K562 (cell line): ENCODE measurements around the gene CFAP54. TPM values are rescaled to one million over a fixed set of nuclear protein-coding genes. Genes with fewer than 3 reads are reported as not detected.

ENCODE experiments used
- ATAC-seq: fragments of 200-7000 bp; cut with Tn5 transposase; 3 replicates; pipeline ENCODE4 v1.9.1; 2020; ENCODE audit warnings: moderate library complexity
- BruUV-seq: library from RNA; stranded (reverse); fragments of 400-500 nt; replicated peaks from 2 replicates; lab custom pipeline; 2021; lab: Mats Ljungman, UMichigan
- CTCF ChIA-PET: fragments of 300-600 bp; formaldehyde crosslinking; extraction: SDS; loops from one replicate; lab custom pipeline; 2021; ENCODE audit warnings: low intra/inter-chr PET ratio; lab: Yijun Ruan, JAX
- POLR2A ChIA-PET: fragments of 300-600, 350-650 bp; sonication (Branson Sonifier 250); formaldehyde crosslinking; extraction: SDS; loops from one replicate; lab custom pipeline; 2021; ENCODE audit warnings: antibody characterized with exemption, inconsistent platforms; lab: Yijun Ruan, JAX
- DNase-seq, 4 experiments: peaks; one replicate each; pipeline versions ENCODE4 v3.0.0 to v3.0.0-alpha.2; 2011 to 2018; ENCODE audit warnings: low spot score in 3 of 4, mixed read lengths in 3 of 4; ENCODE audit errors: extremely low read depth in 1 of 4
- FAIRE-seq: peaks from 2 replicates; lab custom pipeline; 2011; peaks lifted over from hg19 to GRCh38; lab: Jason Lieb, UNC
- H2AFZ ChIP-seq: 2 replicates; pipeline ENCODE4 v1.6.0; 2011; ENCODE audit warnings: low read depth, low read length, control low read depth, inconsistent platforms
- H3K27ac ChIP-seq: fragments of 200-600 bp; 3 replicates; pipeline ENCODE4 v1.8.0; 2011; ENCODE audit warnings: low read depth, mild to moderate bottlenecking, control low read depth, inconsistent platforms, low read length, moderate library complexity, mixed read lengths; ENCODE audit errors: extremely low read depth
- H3K27me3 ChIP-seq, 2 experiments: fragments of 300-600 bp in 1 of 2; 2 replicates in 1 of 2; 3 replicates in 1 of 2; pipeline versions ENCODE4 v1.6.0 to v1.8.0; 2011; ENCODE audit warnings: inconsistent platforms in 2 of 2, low read length in 2 of 2, mild to moderate bottlenecking in 1 of 2, mixed read lengths in 1 of 2, moderate library complexity in 1 of 2; ENCODE audit not compliant: control insufficient read depth in 2 of 2, insufficient read depth in 2 of 2
- H3K36me3 ChIP-seq: fragments of 300-600 bp; 3 replicates; pipeline ENCODE4 v1.8.0; 2011; ENCODE audit warnings: mild to moderate bottlenecking, low read length, inconsistent platforms; ENCODE audit not compliant: control insufficient read depth, insufficient read depth
- H3K4me1 ChIP-seq, 2 experiments: fragments of 200-600 bp in 1 of 2; replicated peaks in 1 of 2; 2 replicates in 1 of 2; 3 replicates in 1 of 2; pipeline versions ENCODE4 v1.5.1 to v1.8.0; 2011; ENCODE audit warnings: inconsistent platforms in 2 of 2, low read length in 2 of 2, mild to moderate bottlenecking in 1 of 2, mixed read lengths in 1 of 2, moderate library complexity in 1 of 2; ENCODE audit not compliant: control insufficient read depth in 2 of 2, insufficient read depth in 2 of 2
- H3K4me2 ChIP-seq: 2 replicates; pipeline ENCODE4 v1.6.1; 2011; ENCODE audit warnings: low read length, control low read depth, inconsistent platforms, mixed read lengths; ENCODE audit not compliant: insufficient read depth
- H3K4me3 ChIP-seq: fragments of 200-600 bp; sonication (generic), shearing (Covaris generic); 2 replicates; pipeline ENCODE4 v1.5.1; 2016; ENCODE audit warnings: control low read depth, inconsistent platforms
- H3K79me2 ChIP-seq: fragments of 200-600 bp; 3 replicates; pipeline ENCODE4 v1.8.0; 2011; ENCODE audit warnings: low read length, inconsistent platforms; ENCODE audit not compliant: control insufficient read depth, insufficient read depth
- H3K9ac ChIP-seq, 2 experiments: 2 replicates each; pipeline versions ENCODE4 v1.6.0 to v1.6.1; 2011; ENCODE audit warnings: low read depth in 2 of 2, low read length in 2 of 2, control low read depth in 1 of 2, inconsistent platforms in 1 of 2, mild to moderate bottlenecking in 1 of 2, mixed read lengths in 1 of 2; ENCODE audit not compliant: insufficient read depth in 1 of 2
- H3K9me1 ChIP-seq: one replicate; pipeline ENCODE4 v1.6.0; 2011; ENCODE audit warnings: inconsistent platforms, mild to moderate bottlenecking, low read length, moderate library complexity; ENCODE audit not compliant: control insufficient read depth, insufficient read depth
- H3K9me3 ChIP-seq: replicated peaks from 2 replicates; pipeline ENCODE4 v1.5.1; 2011; ENCODE audit warnings: low read depth, low read length, inconsistent platforms; ENCODE audit not compliant: control insufficient read depth, insufficient read depth
- H4K20me1 ChIP-seq: replicated peaks from 2 replicates; pipeline ENCODE4 v1.6.1; 2011; ENCODE audit warnings: low read length, inconsistent platforms, mixed read lengths; ENCODE audit not compliant: control insufficient read depth, insufficient read depth
- COPS2 ChIP-seq: fragments of 450-650 bp; conservative IDR thresholded peaks from 2 replicates; pipeline ENCODE4 v1.6.1; 2016; ENCODE audit warnings: mild to moderate bottlenecking, moderate library complexity
- ETS2 ChIP-seq: IDR thresholded peaks from 2 replicates; pipeline ENCODE4 v1.6.1; 2016; ENCODE audit warnings: borderline replicate concordance, missing genetic modification characterization, mild to moderate bottlenecking, moderate library complexity, missing compliant biosample characterization; ENCODE audit not compliant: poor library complexity, severe bottlenecking
- FOXM1 ChIP-seq, 2 experiments: fragments of 450-650 bp in 1 of 2; sonication (generic) in 1 of 2; formaldehyde crosslinking in 1 of 2; IDR thresholded peaks; 2 replicates each; pipeline versions ENCODE4 v1.6.1 to v1.9.0; 2017 to 2022; ENCODE audit warnings: low read depth in 2 of 2, mild to moderate bottlenecking in 2 of 2, missing genetic modification reagents in 1 of 2, moderate library complexity in 1 of 2
- KDM4B ChIP-seq, 2 experiments: fragments of 450-650 bp in 1 of 2; sonication (generic) in 1 of 2; IDR thresholded peaks; 2 replicates each; pipeline ENCODE4 v1.6.1; 2016 to 2017; ENCODE audit warnings: borderline replicate concordance in 2 of 2, antibody characterized with exemption in 1 of 2, low read depth in 1 of 2, mild to moderate bottlenecking in 1 of 2
- NCOR1 ChIP-seq: fragments of 450-650 bp; IDR thresholded peaks from 2 replicates; pipeline ENCODE4 v1.6.1; 2016; ENCODE audit warnings: mild to moderate bottlenecking, moderate library complexity
- NEUROD1 ChIP-seq: fragments of 150-350 bp; IDR thresholded peaks from 2 replicates; pipeline ENCODE4 v1.6.1; 2014; ENCODE audit warnings: borderline replicate concordance, low read length, low read depth; ENCODE audit not compliant: partially characterized antibody
- PML ChIP-seq: IDR thresholded peaks from 2 replicates; pipeline ENCODE4 v1.6.1; 2012; ENCODE audit warnings: low read length, inconsistent platforms
- ZNF274 ChIP-seq: IDR thresholded peaks from 2 replicates; pipeline ENCODE4 v1.6.1; 2011; ENCODE audit warnings: low read depth, mild to moderate bottlenecking, low read length, moderate library complexity, borderline replicate concordance
- WGBS: fragments of 100-300 bp; shearing (Covaris generic); methylation state at CpG from one replicate; pipeline ENCODE4 v1.1.6; 2016; ENCODE audit warnings: low coverage, mixed read lengths; ENCODE audit not compliant: insufficient coverage; ENCODE audit errors: missing lambda C conversion rate; 5-methylcytosine and 5-hydroxymethylcytosine counted together
- in situ Hi-C: fragments of 300-500 bp; cut with MboI; formaldehyde crosslinking; loops from 4 replicates; pipeline ENCODE4 v1.15.0; 2018; ENCODE audit warnings: inconsistent platforms, mixed read lengths
- intact Hi-C: fragments of 100-400 bp; cut with micrococcal nuclease; formaldehyde crosslinking; loops from 2 replicates; pipeline ENCODE4 v1.14.2; 2022
- polyA plus RNA-seq, 8 experiments: library from polyadenylated mRNA; depleted of rRNA in 4 of 8; stranded (reverse) in 5 of 8; unstranded in 3 of 8; fragments of >200 nt; fragmentation: Nextera tagmentation in 2 of 8; fragmentation: Illumina TruSeq in 1 of 8; extraction: Ambion mirVana in 2 of 8; extraction: Trizol in 1 of 8; gene quantifications; 2 replicates each; pipeline versions ENCODE4 v1.2.1 to v1.2.3, GENCODE V29; 2011 to 2014; ENCODE audit warnings: inconsistent platforms in 1 of 8, missing spikeins in 1 of 8
- total RNA-seq, 7 experiments: library from RNA; depleted of rRNA in 6 of 7; stranded (reverse); fragments of >200 nt in 6 of 7; fragmentation: Illumina TruSeq in 2 of 7; extraction: Trizol in 2 of 7; gene quantifications; 2 replicates each; pipeline versions ENCODE4 v1.2.1 to v1.2.3, GENCODE V29; 2011 to 2021; ENCODE audit warnings: low replicate concordance in 1 of 7
- TF ChIP-seq, protein P1 (sequence below): fragments of 450-650 bp; IDR thresholded peaks from 2 replicates; pipeline ENCODE4 v1.6.1; 2016; ENCODE audit warnings: antibody characterized with exemption
- TF ChIP-seq, protein P2 (sequence below): fragments of 250-450 bp; sonication (Bioruptor Pico); IDR thresholded peaks from 2 replicates; pipeline ENCODE4 v1.5.0; 2020; ENCODE audit warnings: mild to moderate bottlenecking

Gene CFAP54
- total and polyA plus RNA-seq, 9 of the 15 experiments (the other 6 are each of a cell fraction or from before 2014, with no cell fraction given): 0.03 to 0.23 (median 0.10) TPM; not detected in 3

- Histone ChIP-seq H2AFZ (no peak overlapping the region), H3K79me2 (no peaks in the 10 kb centered on the region), H3K4me2 (no peak overlapping the region), H3K9ac (no peak overlapping the region), H3K27ac (no peak overlapping the region), H4K20me1 (no peaks in the 10 kb centered on the region), H3K9me1 (no peaks in the 10 kb centered on the region), H3K36me3 (no peaks in the 10 kb centered on the region), H3K4me1 (no peaks in the 10 kb centered on the region), H3K27me3 (no peaks in the 10 kb centered on the region), H3K9me3 (no peaks in the 10 kb centered on the region), H3K4me3 (no peak overlapping the region)
- in situ Hi-C loops: no loop called here
- BruUV-seq: no TSS peak
- intact Hi-C loops: no loop called here
- FAIRE-seq (no peak), ATAC-seq (no peak), DNase-seq (no peak)
- CTCF ChIA-PET: interaction anchor here (0.7 kb wide), 1 partner anchor 28 kb away, joined by 3 read pairs; no protein-coding TSS in a partner anchor
- WGBS: 0% methylated on average over 2 of the region's 2 CpGs
- POLR2A ChIA-PET: no interaction called here
- TF ChIP-seq KDM4B (IDR thresholded peaks at IDR 0.05; ENCODE audit: borderline replicate concordance in 2 of 2, low read depth in 1 of 2): no peak
- no peak for TF ChIP-seq ETS2
- TF ChIP-seq ZNF274: no peak
- TF ChIP-seq PML: no peak
- TF ChIP-seq, protein P1, sequence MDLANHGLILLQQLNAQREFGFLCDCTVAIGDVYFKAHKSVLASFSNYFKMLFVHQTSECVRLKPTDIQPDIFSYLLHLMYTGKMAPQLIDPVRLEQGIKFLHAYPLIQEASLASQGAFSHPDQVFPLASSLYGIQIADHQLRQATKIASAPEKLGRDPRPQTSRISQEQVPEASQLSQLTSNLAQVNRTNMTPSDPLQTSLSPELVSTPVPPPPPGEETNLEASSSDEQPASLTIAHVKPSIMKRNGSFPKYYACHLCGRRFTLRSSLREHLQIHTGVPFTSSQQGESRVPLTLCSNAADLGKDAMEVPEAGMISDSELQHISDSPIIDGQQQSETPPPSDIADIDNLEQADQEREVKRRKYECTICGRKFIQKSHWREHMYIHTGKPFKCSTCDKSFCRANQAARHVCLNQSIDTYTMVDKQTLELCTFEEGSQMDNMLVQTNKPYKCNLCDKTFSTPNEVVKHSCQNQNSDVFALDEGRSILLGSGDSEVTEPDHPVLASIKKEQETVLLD: no peak
- no peak for TF ChIP-seq COPS2
- TF ChIP-seq NCOR1: no peak
- TF ChIP-seq NEUROD1: no peak
- TF ChIP-seq FOXM1 (IDR thresholded peaks at IDR 0.05; ENCODE audit: low read depth): no peak
- TF ChIP-seq FOXM1 (CRISPR knock-in tag; IDR thresholded peaks at IDR 0.05; ENCODE audit: low read depth): no peak
- TF ChIP-seq, protein P2, sequence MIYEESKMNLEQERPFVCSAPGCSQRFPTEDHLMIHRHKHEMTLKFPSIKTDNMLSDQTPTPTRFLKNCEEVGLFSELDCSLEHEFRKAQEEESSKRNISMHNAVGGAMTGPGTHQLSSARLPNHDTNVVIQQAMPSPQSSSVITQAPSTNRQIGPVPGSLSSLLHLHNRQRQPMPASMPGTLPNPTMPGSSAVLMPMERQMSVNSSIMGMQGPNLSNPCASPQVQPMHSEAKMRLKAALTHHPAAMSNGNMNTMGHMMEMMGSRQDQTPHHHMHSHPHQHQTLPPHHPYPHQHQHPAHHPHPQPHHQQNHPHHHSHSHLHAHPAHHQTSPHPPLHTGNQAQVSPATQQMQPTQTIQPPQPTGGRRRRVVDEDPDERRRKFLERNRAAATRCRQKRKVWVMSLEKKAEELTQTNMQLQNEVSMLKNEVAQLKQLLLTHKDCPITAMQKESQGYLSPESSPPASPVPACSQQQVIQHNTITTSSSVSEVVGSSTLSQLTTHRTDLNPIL (CRISPR knock-in tag): no peak
Measured at GRCh38 chr12:96710127-96710745, 220.9 kb downstream of the CFAP54 start.
